ENCODE data around the gene CALHM1.

CALHM1 gene

DNA sequence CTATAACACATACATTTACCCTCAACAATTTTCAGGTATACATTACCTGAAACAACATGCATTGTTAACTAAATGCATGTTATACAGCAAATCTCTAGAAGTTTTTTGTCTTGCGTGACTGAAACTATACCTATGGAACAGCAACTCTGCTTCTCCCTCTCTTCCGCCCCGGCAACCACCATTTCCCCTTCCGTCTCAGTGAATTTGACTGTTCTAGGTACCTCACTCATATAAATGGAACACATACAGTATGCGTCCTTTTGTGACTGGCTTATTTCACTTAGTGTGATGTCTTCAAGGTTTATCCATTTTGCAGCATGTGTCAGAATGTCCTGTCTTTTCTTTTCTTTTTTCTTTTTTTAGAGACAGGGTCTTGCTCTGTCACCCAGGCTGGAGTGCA lies 29.1 kb downstream of the CALHM1 start:
- Histone ChIP-seq H3K4me1 (ENCODE audit: low read length) (no peaks in the 10 kb centered on the region), H3K4me2 (ENCODE audit: low read length) (no peak overlapping the region), H3K36me3 (replicated peaks; ENCODE audit: low read depth, low read length) (peaks cover 33% of the 10 kb centered on the region), H3K27me3 (ENCODE audit: low read depth, low read length) (no peaks in the 10 kb centered on the region), H3K9ac (ENCODE audit: low read length) (no peak overlapping the region), H3K4me3 (ENCODE audit: low read length) (no peak overlapping the region), H2AFZ (ENCODE audit: low read depth, low read length) (no peak overlapping the region), H3K79me2 (ENCODE audit: low read length) (no peaks in the 10 kb centered on the region), H3K27ac (ENCODE audit: low read length) (no peak overlapping the region), H4K20me1 (ENCODE audit: insufficient read depth, low read length) (no peaks in the 10 kb centered on the region), H3K9me3 (ENCODE audit: insufficient read depth, low read length) (no peaks in the 10 kb centered on the region)
- TF ChIP-seq EZH2phosphoT487 (IDR thresholded peaks at IDR 0.05; ENCODE audit: low read depth), result no peak
- TF ChIP-seq, protein P1, sequence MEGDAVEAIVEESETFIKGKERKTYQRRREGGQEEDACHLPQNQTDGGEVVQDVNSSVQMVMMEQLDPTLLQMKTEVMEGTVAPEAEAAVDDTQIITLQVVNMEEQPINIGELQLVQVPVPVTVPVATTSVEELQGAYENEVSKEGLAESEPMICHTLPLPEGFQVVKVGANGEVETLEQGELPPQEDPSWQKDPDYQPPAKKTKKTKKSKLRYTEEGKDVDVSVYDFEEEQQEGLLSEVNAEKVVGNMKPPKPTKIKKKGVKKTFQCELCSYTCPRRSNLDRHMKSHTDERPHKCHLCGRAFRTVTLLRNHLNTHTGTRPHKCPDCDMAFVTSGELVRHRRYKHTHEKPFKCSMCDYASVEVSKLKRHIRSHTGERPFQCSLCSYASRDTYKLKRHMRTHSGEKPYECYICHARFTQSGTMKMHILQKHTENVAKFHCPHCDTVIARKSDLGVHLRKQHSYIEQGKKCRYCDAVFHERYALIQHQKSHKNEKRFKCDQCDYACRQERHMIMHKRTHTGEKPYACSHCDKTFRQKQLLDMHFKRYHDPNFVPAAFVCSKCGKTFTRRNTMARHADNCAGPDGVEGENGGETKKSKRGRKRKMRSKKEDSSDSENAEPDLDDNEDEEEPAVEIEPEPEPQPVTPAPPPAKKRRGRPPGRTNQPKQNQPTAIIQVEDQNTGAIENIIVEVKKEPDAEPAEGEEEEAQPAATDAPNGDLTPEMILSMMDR (IDR thresholded peaks at IDR 0.05; ENCODE audit: low read depth, low read length), result no peak

DNA sequence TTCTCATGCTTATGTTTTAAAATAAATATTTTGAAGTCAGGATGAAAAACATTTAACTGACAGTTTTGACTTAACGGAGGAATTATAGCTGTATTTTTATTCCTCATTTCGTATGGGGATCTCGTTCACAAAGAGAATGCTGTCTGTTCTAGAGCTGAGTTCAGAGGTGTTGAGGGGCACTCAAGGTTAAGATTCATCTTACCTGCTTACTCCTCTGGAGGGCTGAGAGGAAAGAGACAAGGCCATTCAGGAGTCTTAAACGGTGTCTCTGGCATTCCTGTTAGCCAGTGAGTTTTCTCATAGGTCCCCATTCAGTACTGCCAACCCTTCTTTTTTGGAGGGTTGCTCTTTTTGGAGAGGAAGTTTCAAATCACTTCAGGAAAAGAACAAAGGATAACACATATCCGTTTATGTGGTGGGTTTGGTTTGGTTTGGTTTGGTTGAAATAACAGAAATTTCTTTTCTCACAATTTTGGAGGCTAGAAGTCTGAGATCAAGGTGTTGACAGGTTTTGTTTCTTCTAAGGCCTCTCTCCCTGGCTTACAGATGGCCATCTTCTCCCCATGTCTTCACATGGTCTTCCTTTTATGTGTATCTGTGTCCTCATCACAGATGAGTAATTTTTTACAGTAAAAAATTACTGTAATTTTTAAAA lies 29.6 kb downstream of the CALHM1 start:
- Histone ChIP-seq H3K4me2 (ENCODE audit: low read length) (no peak overlapping the region), H2AFZ (ENCODE audit: low read depth, low read length) (no peak overlapping the region), H3K9ac (ENCODE audit: low read length) (no peak overlapping the region), H3K79me2 (ENCODE audit: low read length) (no peaks in the 10 kb centered on the region), H3K27ac (ENCODE audit: low read length) (no peak overlapping the region), H3K4me3 (ENCODE audit: low read length) (no peak overlapping the region), H3K27me3 (ENCODE audit: low read depth, low read length) (no peaks in the 10 kb centered on the region), H3K9me3 (ENCODE audit: insufficient read depth, low read length) (no peaks in the 10 kb centered on the region), H4K20me1 (ENCODE audit: insufficient read depth, low read length) (no peaks in the 10 kb centered on the region), H3K4me1 (ENCODE audit: low read length) (no peaks in the 10 kb centered on the region), H3K36me3 (replicated peaks; ENCODE audit: low read depth, low read length) (peaks cover 34% of the 10 kb centered on the region)
- TF ChIP-seq EZH2phosphoT487 (IDR thresholded peaks at IDR 0.05; ENCODE audit: low read depth), result no peak
- TF ChIP-seq, protein P1 (IDR thresholded peaks at IDR 0.05; ENCODE audit: low read depth, low read length), result no peak

DNA sequence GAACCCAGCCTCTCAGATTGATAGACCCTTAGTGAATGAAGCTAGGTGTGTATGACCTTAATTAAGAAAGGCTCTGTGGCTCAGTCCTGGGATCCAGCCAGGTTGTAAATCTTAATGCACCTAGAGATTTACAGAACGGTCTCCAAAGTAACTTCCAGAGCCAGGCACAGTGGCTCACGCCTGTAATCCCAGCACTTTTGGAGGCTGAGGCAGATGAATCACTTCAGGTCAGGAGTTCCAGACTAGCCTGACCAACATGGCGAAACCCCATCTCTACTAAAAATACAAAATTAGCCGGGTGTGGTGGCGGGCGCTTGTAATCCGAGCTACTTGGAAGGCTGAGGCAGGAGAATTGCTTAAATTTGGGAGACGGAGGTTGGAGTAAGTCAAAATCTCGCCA lies 30.8 kb downstream of the CALHM1 start:
- no peaks in the 10 kb centered on the region for H3K4me1 ChIP-seq (ENCODE audit: low read length)
- no peaks in the 10 kb centered on the region for H3K27me3 ChIP-seq (ENCODE audit: low read depth, low read length)
- H3K4me3 ChIP-seq (ENCODE audit: low read length), result no peak overlapping the region
- H3K9me3 ChIP-seq (ENCODE audit: insufficient read depth, low read length), result no peaks in the 10 kb centered on the region
- TF ChIP-seq EZH2phosphoT487 (IDR thresholded peaks at IDR 0.05; ENCODE audit: low read depth), result no peak
- TF ChIP-seq, protein P1 (IDR thresholded peaks at IDR 0.05; ENCODE audit: low read depth, low read length), result no peak
- H3K36me3 ChIP-seq (replicated peaks; ENCODE audit: low read depth, low read length), result peaks cover 42% of the 10 kb centered on the region
- H2AFZ ChIP-seq (ENCODE audit: low read depth, low read length), result no peak overlapping the region
- H3K9ac ChIP-seq (ENCODE audit: low read length), result no peak overlapping the region
- no peaks in the 10 kb centered on the region for H3K79me2 ChIP-seq (ENCODE audit: low read length)
- H3K4me2 ChIP-seq (ENCODE audit: low read length), result no peak overlapping the region
- no peaks in the 10 kb centered on the region for H4K20me1 ChIP-seq (ENCODE audit: insufficient read depth, low read length)
- H3K27ac ChIP-seq (ENCODE audit: low read length), result no peak overlapping the region

DNA sequence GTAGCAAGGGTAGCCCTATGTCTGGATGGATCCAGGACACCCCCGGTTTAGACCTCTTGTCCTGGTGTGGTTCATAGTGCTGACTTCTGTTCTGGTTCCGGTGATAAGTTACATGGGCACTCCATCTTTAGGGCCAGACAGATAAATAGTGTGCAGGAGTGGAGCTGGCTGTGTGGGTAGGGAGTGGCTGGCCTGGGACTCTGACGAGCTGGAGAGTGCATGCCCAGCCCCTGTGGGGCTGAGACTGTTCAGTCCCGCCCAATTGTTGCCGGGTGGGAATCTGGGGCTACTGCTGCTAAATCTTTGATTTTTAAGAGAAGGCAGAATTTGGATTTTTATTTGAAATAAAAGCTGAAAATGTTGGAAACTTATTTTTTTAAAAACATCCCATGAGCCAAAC lies 35.0 kb downstream of the CALHM1 start:
- H3K9ac ChIP-seq (ENCODE audit: low read length), result no peak overlapping the region
- no peak overlapping the region for H2AFZ ChIP-seq (ENCODE audit: low read depth, low read length)
- no peaks in the 10 kb centered on the region for H4K20me1 ChIP-seq (ENCODE audit: insufficient read depth, low read length)
- no peak overlapping the region for H3K4me3 ChIP-seq (ENCODE audit: low read length)
- TF ChIP-seq, protein P1 (IDR thresholded peaks at IDR 0.05; ENCODE audit: low read depth, low read length), result no peak
- TF ChIP-seq EZH2phosphoT487 (IDR thresholded peaks at IDR 0.05; ENCODE audit: low read depth), result no peak
- H3K9me3 ChIP-seq (ENCODE audit: insufficient read depth, low read length), result no peaks in the 10 kb centered on the region
- H3K4me1 ChIP-seq (ENCODE audit: low read length), result no peaks in the 10 kb centered on the region
- H3K36me3 ChIP-seq (replicated peaks; ENCODE audit: low read depth, low read length), result peaks cover 35% of the 10 kb centered on the region
- no peaks in the 10 kb centered on the region for H3K27me3 ChIP-seq (ENCODE audit: low read depth, low read length)
- no peak overlapping the region for H3K4me2 ChIP-seq (ENCODE audit: low read length)
- no peaks in the 10 kb centered on the region for H3K79me2 ChIP-seq (ENCODE audit: low read length)
- no peak overlapping the region for H3K27ac ChIP-seq (ENCODE audit: low read length)

Measured in OCI-LY3 (cell line).